ENCODE results near the gene SPNS3.

SPNS3 gene

DNA sequence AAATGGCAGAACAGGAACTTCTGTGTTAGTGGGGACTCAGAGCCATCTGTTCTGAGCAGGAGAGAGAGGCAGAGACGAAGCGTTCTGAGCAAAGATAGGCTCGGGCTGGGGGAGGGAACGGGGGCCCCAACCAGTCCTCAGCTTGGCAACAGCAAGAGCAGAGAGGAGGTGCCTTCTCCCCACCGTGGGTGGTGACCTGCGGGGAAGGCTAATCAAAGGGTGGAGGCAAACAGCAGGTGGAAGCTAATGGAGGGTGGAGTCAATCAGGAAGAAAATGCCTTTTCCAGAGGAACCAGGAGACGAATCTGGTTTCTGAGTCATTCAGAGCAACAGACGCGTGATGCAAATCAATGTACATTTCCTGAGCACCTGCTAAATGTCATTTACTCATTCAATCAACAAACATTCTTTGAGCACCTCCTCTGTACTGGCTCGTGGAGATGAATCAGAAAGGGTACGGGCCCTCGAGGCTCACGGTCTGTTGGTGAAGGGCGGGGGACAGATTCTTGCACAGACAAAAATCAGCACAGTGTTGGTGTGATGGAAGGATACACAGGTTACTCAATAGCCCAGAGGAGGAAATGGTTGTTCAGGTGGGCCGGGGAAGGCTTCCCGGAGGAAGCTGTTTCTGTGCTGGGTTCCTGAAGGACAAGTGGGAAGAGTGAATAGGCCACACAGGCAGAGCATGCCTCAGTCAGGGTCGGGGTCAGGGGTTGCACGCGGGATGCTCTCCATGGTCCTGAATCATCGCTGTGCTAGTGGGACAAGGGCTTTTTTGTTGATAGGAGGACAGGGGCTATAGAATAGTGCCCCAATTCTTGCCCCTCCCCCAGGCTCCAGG lies 59.2 kb downstream of the SPNS3 start:
- no peak for FAIRE-seq

GRCh38 chr17:4497101-4497824 lies 63.5 kb downstream of the SPNS3 start:
- FAIRE-seq = no peak

DNA sequence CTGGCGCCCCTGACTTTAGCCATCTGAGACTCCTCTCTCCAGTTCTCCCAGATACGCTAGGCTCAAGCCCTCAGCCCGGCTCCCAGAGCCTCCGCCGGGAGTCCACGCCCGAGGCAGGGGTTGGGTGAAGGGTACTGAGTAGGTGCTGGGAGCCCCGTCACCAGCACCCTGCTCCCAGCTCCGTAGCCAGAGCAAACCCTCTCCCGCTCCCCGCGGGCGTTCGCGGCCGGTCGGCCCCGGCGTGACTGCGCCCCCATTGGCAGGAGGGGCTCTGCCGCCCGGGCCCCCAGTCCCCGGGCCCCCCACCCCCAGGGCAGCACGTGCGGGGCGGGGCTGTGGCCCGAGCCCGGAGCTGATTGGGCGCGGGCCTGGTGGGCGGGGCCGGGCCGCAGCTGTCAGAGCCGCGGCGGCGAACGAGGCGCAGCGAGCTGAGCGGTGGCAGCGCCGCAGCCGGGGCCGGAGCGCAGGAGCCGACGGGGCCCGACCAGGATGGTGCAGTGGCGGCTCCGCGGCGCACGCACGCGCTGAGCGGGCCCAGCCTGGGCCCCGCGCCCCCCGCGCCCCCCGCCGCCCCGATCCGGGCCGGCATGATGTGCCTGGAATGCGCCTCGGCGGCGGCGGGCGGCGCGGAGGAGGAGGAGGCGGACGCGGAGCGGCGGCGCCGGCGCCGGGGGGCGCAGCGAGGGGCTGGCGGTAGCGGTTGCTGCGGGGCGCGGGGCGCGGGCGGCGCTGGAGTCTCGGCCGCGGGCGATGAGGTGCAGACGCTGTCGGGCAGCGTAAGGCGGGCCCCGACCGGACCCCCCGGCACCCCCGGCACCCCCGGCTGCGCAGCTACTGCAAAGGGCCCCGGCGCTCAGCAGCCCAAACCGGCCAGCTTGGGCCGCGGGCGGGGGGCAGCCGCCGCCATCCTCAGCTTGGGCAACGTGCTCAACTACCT lies 65.0 kb downstream of the SPNS3 start, which contains the start of gene SPNS2:
TSS of gene SPNS2 (plus strand) at position 421 of the 937 bp plus-strand sequence. CDS start at position 588, 167 bp downstream.
- no peak for FAIRE-seq

DNA sequence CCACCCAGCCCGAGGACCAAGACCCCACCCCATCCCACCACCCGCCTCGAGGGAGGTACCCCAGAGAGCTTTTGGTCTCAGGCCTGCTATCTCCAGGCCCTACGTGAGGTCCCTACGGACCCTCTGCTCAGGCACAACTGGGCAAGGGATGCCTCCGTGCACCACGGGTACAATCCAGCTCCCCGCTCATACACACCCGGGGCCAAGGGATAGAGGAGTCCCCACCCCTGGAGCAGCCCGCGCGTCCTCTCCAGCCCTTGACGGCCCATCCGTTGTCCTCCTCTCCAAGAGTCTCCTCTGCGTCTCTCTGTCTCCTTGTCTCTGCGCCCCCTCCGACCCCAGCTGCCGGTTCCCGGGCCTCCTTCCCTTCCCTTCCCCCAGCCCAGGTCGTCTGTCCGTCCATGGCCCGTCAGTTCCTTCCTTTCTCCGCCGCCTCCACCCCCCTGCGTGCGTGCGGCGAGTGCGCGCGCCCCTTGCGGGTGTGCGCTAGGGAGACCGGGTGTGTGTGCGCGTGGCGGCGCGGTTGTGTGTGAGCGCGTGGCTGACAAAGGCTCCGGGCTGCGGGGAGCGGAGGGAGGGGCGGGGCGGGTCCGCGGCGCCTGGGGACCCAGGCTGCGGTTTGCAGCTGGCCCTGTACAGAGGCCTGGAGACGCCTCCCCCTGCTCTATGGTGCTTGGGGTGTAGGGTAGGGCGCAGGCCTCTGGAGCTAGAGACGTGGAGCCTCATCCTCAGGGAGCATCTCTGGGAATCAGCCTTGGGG lies 65.9 kb downstream of the SPNS3 start:
- FAIRE-seq = no peak

GRCh38 chr17:4500191-4500571 lies 66.4 kb downstream of the SPNS3 start:
- FAIRE-seq = no peak

GRCh38 chr17:4501295-4501949 lies 67.7 kb downstream of the SPNS3 start:
- no peak for FAIRE-seq

GRCh38 chr17:4502466-4503154 lies 68.9 kb downstream of the SPNS3 start:
- no peak for FAIRE-seq

GRCh38 chr17:4503283-4504025 lies 69.7 kb downstream of the SPNS3 start:
- FAIRE-seq = no peak

DNA sequence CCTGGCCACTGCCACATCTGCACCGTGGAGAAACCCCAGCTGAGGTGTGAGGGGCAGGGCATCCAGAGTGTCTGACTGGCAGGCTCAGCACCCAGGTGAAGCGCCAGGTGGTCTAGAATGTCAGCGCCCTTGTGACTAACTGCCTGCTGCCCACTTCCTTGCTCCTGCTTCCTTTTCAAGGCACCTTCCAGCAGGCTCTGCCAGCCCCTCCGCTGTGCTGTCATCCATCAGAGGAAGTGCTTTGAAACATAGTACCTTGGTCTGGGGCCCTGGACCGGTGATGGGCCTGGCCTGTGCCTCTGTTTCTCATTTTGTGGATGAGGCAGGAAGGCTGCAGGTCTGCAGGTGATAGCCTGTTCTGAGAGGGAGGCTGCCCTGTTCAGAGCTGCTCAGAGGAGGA lies 70.4 kb downstream of the SPNS3 start:
- no peak for FAIRE-seq

DNA sequence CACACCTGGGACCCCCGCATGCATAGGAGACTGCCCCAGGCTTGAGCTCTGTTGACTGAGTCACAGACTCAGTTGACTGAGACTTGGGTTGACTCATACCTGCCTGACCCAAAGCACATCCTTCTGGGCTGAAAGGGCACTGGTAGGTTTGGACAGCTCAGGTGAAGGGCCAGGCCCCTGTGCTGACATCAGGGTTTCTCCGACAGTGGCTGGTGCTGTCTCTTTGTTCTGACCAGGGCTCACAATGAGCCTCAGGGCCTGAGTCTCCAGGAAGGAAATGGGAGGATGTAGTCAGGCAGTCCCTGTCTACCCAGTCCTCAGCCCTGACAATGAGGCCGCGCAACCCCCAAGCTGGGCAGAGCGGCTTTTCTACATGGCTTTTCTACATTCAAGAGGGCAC lies 71.4 kb downstream of the SPNS3 start:
- no peak for FAIRE-seq

- FAIRE-seq = no peak
Observed at GRCh38 chr17:4506175-4506813, 72.6 kb downstream of the SPNS3 start.

GRCh38 chr17:4506892-4507291 lies 73.2 kb downstream of the SPNS3 start:
- no peak for FAIRE-seq

GRCh38 chr17:4507361-4508111 lies 73.8 kb downstream of the SPNS3 start:
- FAIRE-seq = no peak

GRCh38 chr17:4508207-4508606 lies 74.5 kb downstream of the SPNS3 start:
- no peak for FAIRE-seq

DNA sequence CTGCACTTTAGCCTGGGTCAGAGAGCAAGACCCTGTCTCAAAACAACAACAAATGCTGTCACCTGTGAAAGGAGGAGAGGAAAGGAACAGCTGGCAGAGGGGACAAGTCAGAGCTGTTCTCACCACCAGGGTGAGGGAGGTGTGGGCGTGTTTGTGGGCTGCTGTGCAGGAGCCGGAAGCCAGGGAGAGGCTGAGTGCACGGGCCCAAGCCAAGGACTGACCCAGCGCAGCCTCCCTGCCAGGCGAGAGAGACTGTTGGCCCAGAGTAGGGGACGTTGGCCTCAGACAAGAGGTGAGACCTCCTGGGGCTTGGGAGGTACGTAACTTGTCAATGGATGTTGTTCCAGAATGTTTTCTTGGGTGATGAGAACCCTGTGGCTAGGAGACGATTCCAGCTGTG lies 75.7 kb downstream of the SPNS3 start:
- FAIRE-seq = no peak

GRCh38 chr17:4509923-4510617 lies 76.3 kb downstream of the SPNS3 start:
- no peak for FAIRE-seq

DNA sequence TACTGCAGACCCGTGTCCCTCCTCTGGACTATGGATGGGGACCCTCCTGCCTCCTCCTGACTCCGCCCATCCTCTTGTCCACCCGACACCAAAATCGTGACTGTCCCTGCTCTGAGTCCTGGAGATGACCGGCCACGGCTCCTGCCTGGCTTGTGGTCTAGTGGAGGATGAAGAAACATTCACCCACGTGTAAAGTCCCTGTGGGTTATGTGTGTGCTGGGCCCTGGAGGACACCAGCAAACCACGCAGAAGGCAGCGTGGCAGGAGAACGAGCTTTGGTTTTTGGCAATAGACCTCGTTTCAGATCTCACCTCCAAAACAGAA lies 76.8 kb downstream of the SPNS3 start:
- no peak for FAIRE-seq

- no peak for FAIRE-seq
Observed at GRCh38 chr17:4511199-4511932, 77.6 kb downstream of the SPNS3 start.

All from G401.6 (cell line).